Measurements from ENCODE around the gene CLCN1. TPM values are rescaled to one million over a fixed set of nuclear protein-coding genes. Genes with fewer than 3 reads are reported as not detected.

Gene CLCN1
- total and polyA plus RNA-seq, 10 donors: 0.06 to 0.54 (median 0.08) TPM; not detected in 3

- intact Hi-C loops (cut with DNase I; ENCODE audit: low total_unique reads): no loop called here
- Histone ChIP-seq H3K27ac (no peak overlapping the region), H3K9me3 (no peaks in the 10 kb centered on the region), H3K36me3 (no peaks in the 10 kb centered on the region), H3K4me1 (peaks cover 0 to 37% (median 10%) of the 10 kb centered on the region in 6 donors), H3K4me3 (no peak overlapping the region), H3K27me3 (replicated peaks in 1 of 7) (no peaks in the 10 kb centered on the region)
- TF ChIP-seq POLR2A (IDR thresholded peaks at IDR 0.05): no peak
- no peak for TF ChIP-seq POLR2AphosphoS5 (IDR thresholded peaks at IDR 0.05)
- no peak for TF ChIP-seq CTCF (IDR thresholded peaks at IDR 0.05 in 8 of 11, conservative IDR thresholded peaks at IDR 0.05 in 3 of 11)
- no peak for DNase-seq
- WGBS, 5 donors: 92 to 97% (median 95%) methylated on average over 10 of the region's 10 CpGs
Observed at GRCh38 chr7:143321242-143321641, 5.3 kb downstream of the CLCN1 start.

GRCh38 chr7:143321734-143322133, 5.8 kb downstream of the CLCN1 start:
- H3K9me3 ChIP-seq: no peaks in the 10 kb centered on the region
- peak overlapping the region in 1 of 8 donors; percentile 21 for H3K27ac ChIP-seq
- intact Hi-C loops (cut with DNase I; ENCODE audit: low total_unique reads): no loop called here
- no peak for TF ChIP-seq POLR2A (IDR thresholded peaks at IDR 0.05)
- TF ChIP-seq POLR2AphosphoS5 (IDR thresholded peaks at IDR 0.05): no peak
- peak in 1 of 11 experiments; percentile 15 for TF ChIP-seq CTCF (IDR thresholded peaks at IDR 0.05 in 8 of 11, conservative IDR thresholded peaks at IDR 0.05 in 3 of 11)
- H3K4me3 ChIP-seq: no peak overlapping the region
- H3K36me3 ChIP-seq: no peaks in the 10 kb centered on the region
- DNase-seq: no peak
- WGBS, 5 donors: 80 to 90% (median 86%) methylated on average over 4 of the region's 4 CpGs
- peaks cover 0 to 33% (median 10%) of the 10 kb centered on the region in 6 donors for H3K4me1 ChIP-seq
- no peaks in the 10 kb centered on the region for H3K27me3 ChIP-seq (replicated peaks in 1 of 7)

GRCh38 chr7:143322760-143323633, 7.1 kb downstream of the CLCN1 start:
- 56 to 75% (median 65%) methylated on average over 23 of the region's 23 CpGs for WGBS, 5 donors
- intact Hi-C loops (cut with DNase I; ENCODE audit: low total_unique reads): no loop called here

More at GRCh38 chr7:143322760-143323633, 7.1 kb downstream of the CLCN1 start:
- no peaks in the 10 kb centered on the region for H3K36me3 ChIP-seq
- peak overlapping the region in 4 of 8 donors; percentile 4 to 33 (median 14) for H3K27ac ChIP-seq
- TF ChIP-seq CTCF (IDR thresholded peaks at IDR 0.05 in 8 of 11, conservative IDR thresholded peaks at IDR 0.05 in 3 of 11) (no peak), POLR2AphosphoS5 (IDR thresholded peaks at IDR 0.05) (peak in 1 of 3 donors; percentile 38)
- peaks cover 0 to 37% (median 10%) of the 10 kb centered on the region in 6 donors for H3K4me1 ChIP-seq
- H3K4me3 ChIP-seq: no peak overlapping the region
- H3K9me3 ChIP-seq: no peaks in the 10 kb centered on the region
- no peak for DNase-seq
- H3K27me3 ChIP-seq (replicated peaks in 1 of 7): no peaks in the 10 kb centered on the region
